CD14-positive monocyte (primary cell): ENCODE data around the gene DGKB. TPM values are rescaled to one million over a fixed set of nuclear protein-coding genes. Genes with fewer than 3 reads are reported as not detected.

Experiments
- DNase-seq, 3 donors: peaks; one replicate each; pipeline ENCODE4 v3.0.0-alpha.2; 2011 to 2022
- H2AFZ ChIP-seq: 2 replicates; pipeline ENCODE4 v1.6.0; 2012; ENCODE audit warnings: mild to moderate bottlenecking, low read depth, low read length, inconsistent platforms; ENCODE audit not compliant: insufficient read depth, poor library complexity, severe bottlenecking
- H3K27ac ChIP-seq, 2 donors: 1 replicate in 1 of 2; 2 replicates in 1 of 2; pipeline ENCODE4 v1.5.1; 2012 to 2013; ENCODE audit warnings: low read length in 2 of 2, control low read depth in 1 of 2, inconsistent platforms in 1 of 2, low read depth in 1 of 2, mild to moderate bottlenecking in 1 of 2
- H3K27me3 ChIP-seq, 2 donors: one replicate each; pipeline versions ENCODE4 v1.6.0 to v1.6.1; 2011 to 2013; ENCODE audit warnings: low read length in 2 of 2; ENCODE audit not compliant: control insufficient read depth in 2 of 2, insufficient read depth in 2 of 2
- H3K36me3 ChIP-seq, 2 donors: replicated peaks in 1 of 2; 1 replicate in 1 of 2; 2 replicates in 1 of 2; pipeline versions ENCODE4 v1.5.1 to v1.6.1; 2012 to 2013; ENCODE audit warnings: low read length in 2 of 2, control low read depth in 1 of 2, inconsistent platforms in 1 of 2, mild to moderate bottlenecking in 1 of 2; ENCODE audit not compliant: insufficient read depth in 2 of 2, control insufficient read depth in 1 of 2
- H3K4me1 ChIP-seq, 2 donors: 1 replicate in 1 of 2; 2 replicates in 1 of 2; pipeline versions ENCODE4 v1.5.1 to v1.6.1; 2012 to 2013; ENCODE audit warnings: low read length in 2 of 2, control low read depth in 1 of 2, inconsistent platforms in 1 of 2, mild to moderate bottlenecking in 1 of 2, moderate library complexity in 1 of 2; ENCODE audit not compliant: insufficient read depth in 2 of 2, control insufficient read depth in 1 of 2
- H3K4me2 ChIP-seq: replicated peaks from 2 replicates; pipeline ENCODE3; 2012; ENCODE audit warnings: low read length, moderate library complexity, mild to moderate bottlenecking; ENCODE audit not compliant: poor library complexity, severe bottlenecking; ENCODE audit errors: extremely low read depth
- H3K4me3 ChIP-seq, 3 experiments: fragments of 200-600 bp in 1 of 3; sonication (generic) in 1 of 3; replicated peaks in 1 of 3; 1 replicate in 2 of 3; 2 replicates in 1 of 3; pipeline ENCODE4 v1.5.1; 2011 to 2013; ENCODE audit warnings: low read length in 3 of 3, mild to moderate bottlenecking in 3 of 3, control low read depth in 2 of 3, low read depth in 2 of 3, inconsistent platforms in 1 of 3, moderate library complexity in 1 of 3
- H3K79me2 ChIP-seq: 2 replicates; pipeline ENCODE4 v1.6.0; 2012; ENCODE audit warnings: mild to moderate bottlenecking, control low read depth, inconsistent platforms, low read length, moderate library complexity; ENCODE audit not compliant: insufficient read depth
- H3K9ac ChIP-seq: 2 replicates; pipeline ENCODE4 v1.6.0; 2017; ENCODE audit warnings: low read length, mild to moderate bottlenecking; ENCODE audit not compliant: insufficient read depth, poor library complexity, severe bottlenecking
- H3K9me3 ChIP-seq, 2 donors: replicated peaks in 1 of 2; 1 replicate in 1 of 2; 2 replicates in 1 of 2; pipeline versions ENCODE4 v1.5.1 to v1.6.1; 2012 to 2013; ENCODE audit warnings: low read length in 2 of 2, control low read depth in 1 of 2; ENCODE audit not compliant: control insufficient read depth in 1 of 2, insufficient read depth in 1 of 2
- H4K20me1 ChIP-seq: 2 replicates; pipeline ENCODE4 v1.6.0; 2012; ENCODE audit warnings: mild to moderate bottlenecking, low read length, control low read depth, moderate library complexity; ENCODE audit not compliant: insufficient read depth
- H3K27ac Mint-ChIP-seq, 7 donors: one replicate each; pipeline ENCODE4 v1.8.0; 2020; ENCODE audit warnings: mild to moderate bottlenecking in 7 of 7, mixed read lengths in 7 of 7, moderate library complexity in 6 of 7, inconsistent platforms in 2 of 7
- H3K27me3 Mint-ChIP-seq, 3 donors: one replicate each; pipeline ENCODE4 v1.8.0; 2021 to 2022; ENCODE audit warnings: low read depth in 3 of 3, mild to moderate bottlenecking in 3 of 3, mixed read lengths in 3 of 3, moderate library complexity in 3 of 3, inconsistent platforms in 1 of 3
- H3K36me3 Mint-ChIP-seq, 2 donors: one replicate each; pipeline ENCODE4 v1.8.0; 2020; ENCODE audit warnings: mixed read lengths in 2 of 2, inconsistent platforms in 1 of 2, mild to moderate bottlenecking in 1 of 2
- H3K4me1 Mint-ChIP-seq: one replicate; pipeline ENCODE4 v1.8.0; 2020; ENCODE audit warnings: mild to moderate bottlenecking, mixed read lengths
- H3K4me3 Mint-ChIP-seq, 2 donors: one replicate each; pipeline ENCODE4 v1.8.0; 2020; ENCODE audit warnings: mild to moderate bottlenecking in 2 of 2, mixed read lengths in 2 of 2, moderate library complexity in 1 of 2
- H3K9me3 Mint-ChIP-seq, 7 donors: one replicate each; pipeline ENCODE4 v1.8.0; 2020 to 2022; ENCODE audit warnings: mixed read lengths in 7 of 7, mild to moderate bottlenecking in 6 of 7, moderate library complexity in 6 of 7, inconsistent platforms in 2 of 7
- WGBS: methylation state at CpG from one replicate; pipeline ENCODE4 v1.1.5; 2013; ENCODE audit warnings: missing lambda C conversion rate; ENCODE audit not compliant: insufficient coverage; 5-methylcytosine and 5-hydroxymethylcytosine counted together
- intact Hi-C, 2 donors: fragments of 100-400 bp; cut with micrococcal nuclease; formaldehyde crosslinking; loops; one replicate each; pipeline versions ENCODE4 v1.15.0 to v1.15.1; 2023
- polyA plus RNA-seq, 3 donors: library from polyadenylated mRNA; depleted of rRNA in 1 of 3; unstranded in 2 of 3; stranded (reverse) in 1 of 3; fragments of 300-500 nt in 2 of 3; fragments of >200 nt in 1 of 3; fragmentation: Illumina TruSeq in 2 of 3; gene quantifications; 1 replicate in 2 of 3; 2 replicates in 1 of 3; pipeline ENCODE4 v1.2.3, GENCODE V29; 2012 to 2021
- TF ChIP-seq, protein P1 (sequence below): fragments of 200-600 bp; IDR thresholded peaks from one replicate; pipeline ENCODE4 v1.8.0; 2022; ENCODE audit warnings: antibody characterized with exemption, mild to moderate bottlenecking

The DGKB gene
- polyA plus RNA-seq, 3 donors: not detected

DNA sequence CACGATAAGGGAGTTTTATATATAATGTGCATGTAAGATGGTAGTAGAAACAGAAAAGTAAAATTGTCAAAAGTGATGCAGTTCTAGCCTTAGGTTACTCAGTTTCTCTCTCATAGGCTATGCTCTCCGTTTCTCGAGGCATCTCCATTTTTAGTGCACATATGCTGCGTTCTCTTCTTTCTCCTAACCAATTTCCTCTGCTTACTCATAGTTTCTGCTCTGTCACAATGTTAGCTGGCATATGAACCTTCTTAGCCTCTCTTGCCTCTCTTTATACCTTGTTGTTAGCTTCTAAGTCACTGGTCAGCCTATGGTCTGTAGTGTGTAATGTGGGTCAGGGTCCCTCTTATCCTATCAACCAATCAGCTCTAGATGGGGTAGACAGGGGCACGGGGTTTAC lies 632.5 kb downstream of the DGKB start:
- Histone ChIP-seq H3K4me1 (no peaks in the 10 kb centered on the region), H3K27me3 (no peaks in the 10 kb centered on the region), H3K27ac (no peak overlapping the region), H3K4me2 (no peak overlapping the region), H4K20me1 (no peaks in the 10 kb centered on the region), H3K79me2 (no peaks in the 10 kb centered on the region), H3K4me3 (no peak overlapping the region), H3K36me3 (no peaks in the 10 kb centered on the region), H2AFZ (no peak overlapping the region), H3K9ac (no peak overlapping the region), H3K9me3 (peaks cover 3 to 11% of the 10 kb centered on the region in 2 donors)
- Mint-ChIP-seq H3K4me1 (no peaks in the 10 kb centered on the region), H3K9me3 (peaks cover 0 to 9% (median 2%) of the 10 kb centered on the region in 7 donors), H3K27me3 (peaks cover 0 to 1% (median 0%) of the 10 kb centered on the region in 3 donors), H3K4me3 (no peak overlapping the region), H3K36me3 (no peaks in the 10 kb centered on the region), H3K27ac (no peak overlapping the region)
- intact Hi-C loops: no loop called here
- DNase-seq: no peak
- WGBS: 46% methylated on average over 3 of the region's 5 CpGs
- TF ChIP-seq, protein P1, sequence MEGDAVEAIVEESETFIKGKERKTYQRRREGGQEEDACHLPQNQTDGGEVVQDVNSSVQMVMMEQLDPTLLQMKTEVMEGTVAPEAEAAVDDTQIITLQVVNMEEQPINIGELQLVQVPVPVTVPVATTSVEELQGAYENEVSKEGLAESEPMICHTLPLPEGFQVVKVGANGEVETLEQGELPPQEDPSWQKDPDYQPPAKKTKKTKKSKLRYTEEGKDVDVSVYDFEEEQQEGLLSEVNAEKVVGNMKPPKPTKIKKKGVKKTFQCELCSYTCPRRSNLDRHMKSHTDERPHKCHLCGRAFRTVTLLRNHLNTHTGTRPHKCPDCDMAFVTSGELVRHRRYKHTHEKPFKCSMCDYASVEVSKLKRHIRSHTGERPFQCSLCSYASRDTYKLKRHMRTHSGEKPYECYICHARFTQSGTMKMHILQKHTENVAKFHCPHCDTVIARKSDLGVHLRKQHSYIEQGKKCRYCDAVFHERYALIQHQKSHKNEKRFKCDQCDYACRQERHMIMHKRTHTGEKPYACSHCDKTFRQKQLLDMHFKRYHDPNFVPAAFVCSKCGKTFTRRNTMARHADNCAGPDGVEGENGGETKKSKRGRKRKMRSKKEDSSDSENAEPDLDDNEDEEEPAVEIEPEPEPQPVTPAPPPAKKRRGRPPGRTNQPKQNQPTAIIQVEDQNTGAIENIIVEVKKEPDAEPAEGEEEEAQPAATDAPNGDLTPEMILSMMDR: no peak

DNA sequence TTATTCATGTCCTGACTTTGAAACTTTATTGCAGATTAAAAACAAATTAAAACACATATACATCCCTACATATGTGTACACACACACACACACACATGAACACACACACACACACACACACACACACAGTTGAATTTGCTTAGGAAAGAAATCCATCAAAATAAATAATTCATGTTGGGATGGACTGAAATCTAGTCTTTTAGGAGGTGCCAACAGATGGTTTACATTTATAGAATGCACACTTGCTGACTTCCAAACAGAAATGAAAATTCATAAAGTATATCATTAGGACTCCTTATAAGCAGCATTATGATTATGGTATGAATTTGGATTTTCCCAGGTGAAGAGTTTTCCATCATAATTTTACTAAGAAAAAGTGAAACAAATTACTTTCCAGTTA lies 642.5 kb downstream of the DGKB start:
- no peak for DNase-seq
- TF ChIP-seq, protein P1: no peak
- Histone ChIP-seq H3K4me2 (no peak overlapping the region), H3K4me3 (no peak overlapping the region), H3K27ac (no peak overlapping the region), H3K9ac (no peak overlapping the region), H3K36me3 (no peaks in the 10 kb centered on the region), H3K79me2 (no peaks in the 10 kb centered on the region), H3K27me3 (no peaks in the 10 kb centered on the region), H2AFZ (no peak overlapping the region), H4K20me1 (no peaks in the 10 kb centered on the region), H3K4me1 (no peaks in the 10 kb centered on the region), H3K9me3 (peaks cover 0 to 6% of the 10 kb centered on the region in 2 donors)
- H3K4me3 Mint-ChIP-seq: no peak overlapping the region
- no peaks in the 10 kb centered on the region for H3K36me3 Mint-ChIP-seq
- no peak overlapping the region for H3K27ac Mint-ChIP-seq
- H3K27me3 Mint-ChIP-seq: peaks cover 0 to 1% (median 0%) of the 10 kb centered on the region in 3 donors
- H3K9me3 Mint-ChIP-seq: peaks cover 0 to 7% (median 4%) of the 10 kb centered on the region in 7 donors
- no peaks in the 10 kb centered on the region for H3K4me1 Mint-ChIP-seq
- intact Hi-C loops: no loop called here
